Muscle of leg (tissue), 11 donors: ENCODE results near the gene TRMO. TPM values are rescaled to one million over a fixed set of nuclear protein-coding genes. Genes with fewer than 3 reads are reported as not detected.

Experiments
- DNase-seq: peaks from one replicate; pipeline ENCODE4 v3.0.0; 2013
- H3K27ac ChIP-seq: one replicate; pipeline ENCODE4 v1.5.1; 2013; ENCODE audit warnings: mild to moderate bottlenecking, low read length, control low read depth
- H3K27me3 ChIP-seq: one replicate; pipeline ENCODE4 v1.6.1; 2013; ENCODE audit warnings: low read length; ENCODE audit not compliant: control insufficient read depth, insufficient read depth
- H3K36me3 ChIP-seq: one replicate; pipeline ENCODE4 v1.6.1; 2013; ENCODE audit warnings: low read length; ENCODE audit not compliant: control insufficient read depth, insufficient read depth
- H3K4me1 ChIP-seq: one replicate; pipeline ENCODE4 v1.6.1; 2013; ENCODE audit warnings: low read length; ENCODE audit not compliant: control insufficient read depth, insufficient read depth
- H3K4me3 ChIP-seq: one replicate; pipeline ENCODE4 v1.5.1; 2013; ENCODE audit warnings: low read length, control low read depth
- H3K9me3 ChIP-seq: replicated peaks from 2 replicates; pipeline ENCODE4 v1.6.1; 2013; ENCODE audit warnings: low read depth, low read length; ENCODE audit not compliant: control insufficient read depth
- WGBS: methylation state at CpG from one replicate; pipeline ENCODE4 v1.1.5; 2013; ENCODE audit warnings: missing lambda C conversion rate; ENCODE audit not compliant: insufficient coverage; 5-methylcytosine and 5-hydroxymethylcytosine counted together
- polyA plus RNA-seq, 8 donors: library from polyadenylated mRNA; unstranded; fragments of 120-200 nt; gene quantifications; one replicate each; pipeline versions ENCODE4 v1.2.1 to v1.2.3, GENCODE V29; 2013; ENCODE audit warnings: inconsistent platforms in 1 of 8, low replicate concordance in 1 of 8; ENCODE audit not compliant: insufficient read length in 8 of 8, insufficient read depth in 1 of 8
- total RNA-seq: library from RNA; stranded (reverse); fragments of 120-200 nt; gene quantifications from one replicate; pipeline ENCODE4 v1.2.4, GENCODE V29; 2013

The TRMO gene
- total and polyA plus RNA-seq, 9 donors, result 8.4 to 12.7 (median 10.6) TPM

DNA sequence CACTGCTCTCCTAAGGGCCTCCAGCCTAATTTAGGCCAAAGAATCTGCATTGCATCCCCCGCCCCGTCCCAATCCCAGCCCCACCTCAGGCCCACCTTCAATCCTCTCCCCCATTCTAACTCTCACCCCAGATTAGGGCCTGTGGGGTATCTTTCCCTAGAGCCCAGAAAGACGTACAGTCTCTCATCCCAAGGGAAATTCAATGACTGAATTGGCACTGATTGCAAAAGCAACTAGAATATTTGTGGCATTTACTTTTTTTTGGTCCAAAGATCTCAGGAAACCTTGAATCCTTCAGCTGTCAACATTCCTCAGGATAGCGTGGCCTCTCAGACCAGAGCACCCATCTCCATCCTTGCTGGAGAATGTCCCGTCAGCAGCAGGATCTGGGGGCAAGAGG is 30.6 kb downstream of the TRMO start:
- Histone ChIP-seq H3K27me3 (peaks cover 12% of the 10 kb centered on the region), H3K4me1 (no peaks in the 10 kb centered on the region), H3K36me3 (no peaks in the 10 kb centered on the region), H3K27ac (no peak overlapping the region), H3K9me3 (peaks cover 2% of the 10 kb centered on the region), H3K4me3 (no peak overlapping the region)
- DNase-seq, result no peak
- 72% methylated on average over 4 of the region's 5 CpGs for WGBS

DNA sequence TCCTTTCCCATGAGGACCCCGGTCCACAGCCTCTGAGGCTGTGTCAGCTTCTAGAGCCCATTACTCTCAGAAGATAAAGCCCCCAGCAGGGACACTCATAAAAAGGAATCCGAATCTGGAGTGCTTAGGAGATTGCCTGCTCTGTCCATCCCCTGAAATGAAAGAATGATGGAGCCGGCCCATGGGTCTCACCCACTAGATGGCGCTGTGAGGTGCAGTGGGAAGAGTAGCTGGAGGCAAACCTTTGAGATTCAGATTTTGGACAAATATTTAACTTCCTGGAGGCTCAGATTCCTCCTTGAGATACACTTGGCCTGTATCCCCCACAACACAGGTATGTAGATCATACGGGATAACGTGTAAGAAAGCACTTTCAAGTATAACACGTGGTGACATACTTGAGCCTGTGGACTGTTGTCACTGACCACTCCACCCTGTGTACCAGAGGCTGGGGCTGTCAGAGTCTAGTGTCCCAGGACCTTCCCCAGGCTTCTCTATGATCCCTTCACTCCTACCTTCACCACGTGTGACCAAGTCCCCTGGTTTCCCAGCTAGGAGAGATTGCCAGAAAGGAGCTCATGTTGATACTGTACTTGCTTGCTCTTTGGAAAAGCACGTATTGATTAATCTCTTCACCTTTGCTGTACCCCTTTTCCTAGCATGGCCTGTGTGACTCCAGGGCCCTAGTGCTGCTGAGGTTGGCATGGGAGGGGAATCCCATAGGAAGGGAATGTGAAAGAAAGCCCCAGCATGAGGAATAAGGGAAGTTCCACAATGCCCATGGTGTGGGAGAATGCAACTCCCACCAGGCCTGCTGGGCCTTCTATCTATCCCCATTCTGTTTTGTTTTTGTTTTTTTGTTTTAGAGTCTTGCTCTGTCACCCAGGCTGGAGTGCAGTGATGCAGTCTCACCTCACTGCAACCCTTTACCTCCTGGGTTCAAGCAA is 32.1 kb downstream of the TRMO start:
- 11% methylated on average over 2 of the region's 9 CpGs for WGBS
- DNase-seq, result no peak
- no peaks in the 10 kb centered on the region for H3K36me3 ChIP-seq
- no peak overlapping the region for H3K27ac ChIP-seq
- H3K27me3 ChIP-seq, result peaks cover 12% of the 10 kb centered on the region
- H3K4me1 ChIP-seq, result no peaks in the 10 kb centered on the region
- H3K4me3 ChIP-seq, result no peak overlapping the region
- peaks cover 2% of the 10 kb centered on the region for H3K9me3 ChIP-seq

DNA sequence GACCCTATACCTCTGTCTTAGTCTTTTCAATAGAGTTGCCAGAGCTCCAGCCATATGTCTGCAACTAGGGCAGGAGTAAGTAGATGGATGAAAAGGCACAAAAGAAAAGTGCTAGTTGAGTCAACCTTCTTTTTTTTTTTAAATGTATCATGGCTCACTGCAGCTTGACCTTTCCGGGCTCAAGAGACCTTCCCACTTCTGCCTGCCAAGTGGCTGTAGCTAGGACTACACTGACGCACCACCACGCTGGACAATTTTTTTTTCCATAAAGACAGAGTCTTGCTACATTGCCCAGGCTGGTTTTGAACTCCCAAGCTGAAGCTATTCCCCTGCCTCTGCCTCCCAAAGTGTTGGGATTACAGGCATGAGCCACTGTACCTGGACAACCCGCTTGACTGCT is 42.0 kb downstream of the TRMO start:
- H3K4me3 ChIP-seq, result no peak overlapping the region
- no peaks in the 10 kb centered on the region for H3K9me3 ChIP-seq
- H3K4me1 ChIP-seq, result no peaks in the 10 kb centered on the region
- DNase-seq, result no peak
- WGBS, result 51% methylated on average over 3 of the region's 4 CpGs
- peaks cover 13% of the 10 kb centered on the region for H3K27me3 ChIP-seq
- H3K27ac ChIP-seq, result no peak overlapping the region
- H3K36me3 ChIP-seq, result no peaks in the 10 kb centered on the region

DNA sequence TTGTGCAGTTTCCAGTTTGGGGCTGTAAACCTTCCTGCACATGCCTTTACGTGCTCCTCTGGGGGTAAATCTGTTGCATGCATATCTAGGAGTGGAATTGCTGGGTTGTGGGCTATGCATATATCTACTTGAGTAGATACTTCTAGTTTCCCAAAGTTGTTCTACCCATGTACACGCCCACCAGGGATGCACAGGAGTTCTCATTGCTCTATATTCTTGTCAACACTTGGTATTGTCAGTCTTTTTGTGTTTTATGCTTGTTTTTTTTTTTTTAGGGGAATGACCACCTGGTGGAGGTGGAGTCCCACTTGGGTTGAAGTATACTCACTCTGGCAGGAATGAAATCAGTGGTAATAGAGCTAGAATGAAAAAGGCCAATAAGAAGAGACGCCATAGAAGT is 46.2 kb downstream of the TRMO start:
- no peaks in the 10 kb centered on the region for H3K36me3 ChIP-seq

DNA sequence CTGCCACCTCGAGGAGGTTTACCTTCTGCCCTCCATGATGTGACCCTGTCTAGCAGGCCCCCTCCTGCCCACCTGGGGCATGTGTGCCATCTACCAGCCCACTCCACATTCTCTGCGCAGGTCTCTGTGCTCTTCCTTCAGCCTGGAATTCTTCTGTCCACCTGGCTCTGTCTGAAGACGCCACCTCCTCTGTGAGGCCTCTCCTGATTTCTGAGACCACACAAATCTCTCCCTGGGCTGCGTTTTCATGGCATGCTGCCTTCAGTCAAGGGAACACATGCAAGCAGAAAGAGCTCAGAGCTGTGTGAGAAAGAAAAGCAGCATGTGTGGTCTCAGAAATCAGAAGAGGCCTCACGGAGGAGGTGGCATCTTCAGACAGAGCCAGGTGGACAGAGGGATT is 47.2 kb downstream of the TRMO start:
- Histone ChIP-seq H3K9me3 (no peaks in the 10 kb centered on the region), H3K27me3 (peaks cover 9% of the 10 kb centered on the region), H3K36me3 (no peaks in the 10 kb centered on the region), H3K4me3 (no peak overlapping the region), H3K27ac (no peak overlapping the region), H3K4me1 (no peaks in the 10 kb centered on the region)
- no peak for DNase-seq
- WGBS, result 81% methylated on average over 3 of the region's 5 CpGs

More for the DNA sequence above, 46.2 kb downstream of the TRMO start:
- WGBS, result 83% methylated on average over 1 of the region's 3 CpGs
- Histone ChIP-seq H3K27me3 (peaks cover 8% of the 10 kb centered on the region), H3K4me1 (no peaks in the 10 kb centered on the region), H3K9me3 (no peaks in the 10 kb centered on the region), H3K4me3 (no peak overlapping the region), H3K27ac (no peak overlapping the region)
- DNase-seq, result no peak

DNA sequence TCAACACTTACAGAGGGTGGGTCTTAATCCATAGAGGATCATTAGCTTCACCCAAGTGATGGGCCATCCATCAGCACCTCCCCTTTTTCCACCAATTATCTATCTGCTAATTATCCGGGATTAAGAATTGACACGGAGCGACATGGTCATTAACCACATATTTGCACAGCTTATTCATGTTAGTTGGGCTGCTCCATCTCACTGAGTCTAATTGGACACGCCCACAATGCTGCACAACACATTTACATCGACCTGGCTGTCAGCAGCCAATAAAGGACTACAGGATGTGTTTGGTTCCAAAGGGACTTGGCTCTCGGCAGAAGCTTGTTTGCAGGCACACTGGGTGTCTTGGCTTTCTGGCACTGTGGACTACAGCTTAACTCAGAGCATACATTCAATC is 47.7 kb downstream of the TRMO start:
- WGBS, result 79% methylated on average over 4 of the region's 6 CpGs
- DNase-seq, result no peak
- H3K9me3 ChIP-seq, result no peaks in the 10 kb centered on the region
- H3K27ac ChIP-seq, result no peak overlapping the region
- no peaks in the 10 kb centered on the region for H3K36me3 ChIP-seq
- peaks cover 9% of the 10 kb centered on the region for H3K27me3 ChIP-seq
- no peak overlapping the region for H3K4me3 ChIP-seq
- no peaks in the 10 kb centered on the region for H3K4me1 ChIP-seq

DNA sequence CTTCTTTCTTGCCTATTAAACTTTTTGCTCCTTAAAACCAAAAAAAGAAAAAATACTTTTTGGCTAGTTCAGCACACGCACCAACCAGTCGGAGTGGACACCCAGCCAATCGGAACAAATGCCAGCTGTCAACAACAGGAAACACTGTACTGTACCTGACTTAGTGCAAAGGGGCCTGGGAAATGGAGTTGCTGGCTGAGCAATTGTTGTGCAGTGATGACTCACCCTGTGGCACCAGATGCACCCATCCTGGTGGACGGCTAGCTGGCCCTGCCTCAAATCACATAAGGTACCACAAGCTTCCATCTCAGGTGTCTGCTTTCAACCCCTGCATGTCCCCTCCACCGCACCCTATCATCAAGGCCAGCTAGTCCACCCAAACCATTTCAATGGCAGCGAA is 48.4 kb downstream of the TRMO start:
- Histone ChIP-seq H3K36me3 (no peaks in the 10 kb centered on the region), H3K9me3 (no peaks in the 10 kb centered on the region), H3K27ac (no peak overlapping the region), H3K4me1 (no peaks in the 10 kb centered on the region), H3K27me3 (peaks cover 9% of the 10 kb centered on the region), H3K4me3 (no peak overlapping the region)
- DNase-seq, result no peak
- WGBS, result 63% methylated on average over 1 of the region's 6 CpGs

DNA sequence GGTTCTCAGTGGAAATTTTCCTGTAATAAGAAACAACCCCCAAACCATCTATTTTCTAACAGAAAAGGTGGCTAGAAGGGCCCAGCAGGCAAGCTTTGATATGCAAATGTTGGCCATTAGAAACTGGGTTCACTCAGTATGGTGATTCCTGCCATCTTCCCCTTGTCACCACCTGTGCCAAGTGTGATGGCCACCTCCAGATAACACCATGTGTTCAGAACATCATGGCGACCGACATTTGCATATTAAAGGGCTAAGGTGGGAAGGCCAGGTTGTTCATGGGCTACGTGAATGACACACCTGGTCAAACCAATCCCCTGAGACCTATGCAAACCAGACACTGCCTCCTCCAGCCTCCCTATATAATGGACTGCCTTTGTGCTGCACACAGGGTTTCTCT is 48.9 kb downstream of the TRMO start:
- DNase-seq, result no peak
- H3K4me3 ChIP-seq, result no peak overlapping the region
- no peaks in the 10 kb centered on the region for H3K36me3 ChIP-seq
- no peaks in the 10 kb centered on the region for H3K9me3 ChIP-seq
- no CpG with 5 or more reads among the region's 3 CpGs for WGBS
- H3K27me3 ChIP-seq, result peaks cover 9% of the 10 kb centered on the region
- H3K27ac ChIP-seq, result no peak overlapping the region
- no peaks in the 10 kb centered on the region for H3K4me1 ChIP-seq

DNA sequence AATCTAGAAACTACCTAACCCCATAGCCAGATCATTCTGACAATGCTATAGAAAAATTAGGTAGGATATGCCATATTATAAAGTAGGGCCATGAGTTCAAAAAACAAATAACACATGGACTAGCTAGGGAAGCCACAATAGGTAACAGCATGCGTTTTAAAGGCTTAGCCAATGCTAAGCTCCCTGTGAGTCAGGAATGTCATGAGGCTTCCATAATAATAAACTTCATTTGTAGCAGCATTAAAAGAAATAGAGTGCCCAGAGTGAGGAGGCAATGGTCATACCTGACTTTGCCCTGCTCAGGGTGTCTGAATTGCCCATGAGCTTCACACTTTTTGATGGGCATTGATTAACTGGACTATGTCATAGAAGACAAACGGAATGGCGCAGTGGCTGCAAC is 53.4 kb downstream of the TRMO start:
- H3K4me1 ChIP-seq, result no peaks in the 10 kb centered on the region
- DNase-seq, result no peak
- H3K27ac ChIP-seq, result no peak overlapping the region
- no peaks in the 10 kb centered on the region for H3K36me3 ChIP-seq
- no peak overlapping the region for H3K4me3 ChIP-seq
- peaks cover 13% of the 10 kb centered on the region for H3K27me3 ChIP-seq
- H3K9me3 ChIP-seq, result no peaks in the 10 kb centered on the region
- 80% methylated on average over 2 of the region's 3 CpGs for WGBS

DNA sequence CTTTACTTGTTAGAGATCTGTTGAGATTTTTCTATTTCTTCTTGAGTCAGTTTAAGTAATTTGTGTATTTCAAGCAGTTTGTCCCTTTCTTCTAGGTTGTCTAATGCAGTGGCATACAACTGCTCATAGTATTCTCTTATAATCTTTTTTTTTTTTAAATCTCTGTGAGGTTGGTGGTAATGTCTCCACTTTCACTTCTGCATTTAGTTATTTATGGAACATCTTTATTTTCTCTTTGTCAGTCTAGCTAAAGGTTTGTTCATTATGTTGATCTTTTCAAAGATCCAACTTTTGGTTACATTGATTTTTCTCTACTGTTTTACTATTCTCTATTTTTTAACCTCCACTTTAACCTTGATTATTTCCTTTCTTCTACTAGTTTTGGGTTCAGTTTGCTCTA is 55.5 kb downstream of the TRMO start:
- no peaks in the 10 kb centered on the region for H3K36me3 ChIP-seq
- H3K9me3 ChIP-seq, result no peaks in the 10 kb centered on the region
- no peak for DNase-seq
- H3K27ac ChIP-seq, result no peak overlapping the region
- no peaks in the 10 kb centered on the region for H3K4me1 ChIP-seq
- no peak overlapping the region for H3K4me3 ChIP-seq
- peaks cover 27% of the 10 kb centered on the region for H3K27me3 ChIP-seq
